HG02840 (cell line): ENCODE results near the gene ADRA1B.
"Not testable (repeated sequence)": the region's sequence is repeated elsewhere in the genome, so short reads cannot be mapped to it uniquely, and the experiment has no call there.

Experiments used
- ATAC-seq: cut with Tn5 transposase; IDR thresholded peaks from one replicate; pipeline ENCODE4 v1.9.1; 2021; ENCODE audit warnings: mild to moderate bottlenecking, moderate library complexity, moderate number of reproducible peaks; ENCODE audit not compliant: unreplicated experiment, low FRiP score

The ADRA1B gene

DNA sequence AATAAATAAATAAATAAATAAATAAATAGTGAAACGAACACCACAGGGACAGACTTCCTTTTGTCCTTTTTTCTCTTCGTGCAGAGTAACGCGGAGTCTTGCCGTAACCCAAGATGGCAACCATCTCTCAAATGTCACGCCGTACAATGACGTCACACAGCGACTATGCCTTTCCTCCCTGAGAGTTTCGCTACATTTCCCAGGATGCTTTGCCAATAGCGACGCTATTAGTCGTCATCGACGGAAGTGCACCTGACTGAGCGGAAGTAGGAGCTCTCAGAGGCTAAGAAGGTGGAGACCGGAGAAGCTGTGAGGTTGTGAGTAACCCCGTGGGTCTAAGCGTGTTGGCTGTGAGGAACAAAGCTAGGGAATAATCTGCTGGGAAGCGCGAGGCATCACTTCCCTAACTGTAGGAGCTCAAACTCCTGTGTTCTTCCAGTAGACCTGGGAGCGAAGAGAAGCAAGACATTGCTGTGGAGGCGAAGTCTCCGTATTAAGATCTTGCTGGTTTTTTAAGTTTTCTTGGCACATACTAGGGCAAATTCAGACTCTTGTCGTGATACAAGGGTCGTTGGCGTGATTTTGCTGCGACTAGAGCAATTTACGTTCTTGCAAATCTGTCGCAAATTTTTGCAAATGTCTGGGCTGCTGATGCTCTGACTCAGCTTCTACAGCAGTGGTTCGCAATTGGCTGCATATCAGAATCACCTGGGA is 92.8 kb downstream of the ADRA1B start, which contains the start of gene TTC1:
Gene TTC1, plus strand, starts transcription at position 263 of the 714 bp plus-strand sequence. CDS start 1,390 bp downstream, outside the sequence.
- peak; percentile 99 for ATAC-seq

- no peak for ATAC-seq
These were observed 93.3 kb downstream of the ADRA1B start for GRCh38 chr5:160009591-160009989.

- ATAC-seq: no peak
These were observed 95.2 kb downstream of the ADRA1B start for GRCh38 chr5:160011471-160011870.

DNA sequence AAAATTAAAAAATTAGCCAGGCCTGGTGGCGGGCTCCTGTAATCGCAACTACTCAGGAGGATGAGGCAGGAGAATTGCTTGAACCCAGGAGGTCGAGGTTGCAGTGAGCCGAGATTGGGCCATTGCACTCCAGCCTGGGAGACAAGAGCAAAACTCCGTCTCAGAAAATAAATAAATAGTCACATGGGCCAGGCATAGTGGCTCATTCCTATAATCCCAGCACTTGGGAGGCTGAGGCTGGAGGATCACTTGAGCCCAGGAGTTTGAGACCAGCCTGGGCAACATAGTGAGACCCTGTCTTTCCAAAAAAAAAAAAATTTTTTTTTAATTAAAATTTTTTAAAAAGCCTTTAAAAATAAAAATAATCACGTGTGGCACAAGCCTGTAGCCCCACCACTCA is 97.9 kb downstream of the ADRA1B start:
- ATAC-seq: not testable (repeated sequence)

- no peak for ATAC-seq
These were observed 102.8 kb downstream of the ADRA1B start for GRCh38 chr5:160018945-160019625.

GRCh38 chr5:160020266-160020770 is 104.0 kb downstream of the ADRA1B start:
- ATAC-seq: no peak

- ATAC-seq: no peak
These were observed 104.7 kb downstream of the ADRA1B start for GRCh38 chr5:160020964-160021363.

GRCh38 chr5:160021831-160022446 is 105.7 kb downstream of the ADRA1B start:
- ATAC-seq: no peak
